Measurements from ENCODE around the gene ISL2.

The ISL2 gene

GRCh38 chr15:76299786-76300185 is 36.8 kb upstream of the ISL2 start:
- Mint-ChIP-seq H3K9me3 (peaks cover 8% of the 10 kb centered on the region), H3K4me1 (no peaks in the 10 kb centered on the region), H3K27me3 (ENCODE audit: low read depth, poor library complexity) (peaks cover 4% of the 10 kb centered on the region), H3K36me3 (ENCODE audit: low read depth) (peaks cover 16% of the 10 kb centered on the region), H3K27ac (no peak overlapping the region), H3K4me3 (no peak overlapping the region)
- TF ChIP-seq CTCF (IDR thresholded peaks at IDR 0.05): no peak
- no peak for DNase-seq

- DNase-seq: no peak
- peaks cover 46% of the 10 kb centered on the region for H3K36me3 Mint-ChIP-seq (ENCODE audit: low read depth)
- H3K4me3 Mint-ChIP-seq: no peak overlapping the region
- peaks cover 14% of the 10 kb centered on the region for H3K9me3 Mint-ChIP-seq
- peaks cover 4% of the 10 kb centered on the region for H3K27me3 Mint-ChIP-seq (ENCODE audit: low read depth, poor library complexity)
- H3K4me1 Mint-ChIP-seq: peaks cover 5% of the 10 kb centered on the region
- H3K27ac Mint-ChIP-seq: no peak overlapping the region
- no peak for TF ChIP-seq CTCF (IDR thresholded peaks at IDR 0.05)
Observed at GRCh38 chr15:76303909-76304308, 32.7 kb upstream of the ISL2 start.

GRCh38 chr15:76309601-76310330 is 26.8 kb upstream of the ISL2 start:
- Mint-ChIP-seq H3K36me3 (ENCODE audit: low read depth) (peaks cover 39% of the 10 kb centered on the region), H3K9me3 (peaks cover 8% of the 10 kb centered on the region), H3K27ac (peak overlapping the region; percentile 90), H3K27me3 (ENCODE audit: low read depth, poor library complexity) (no peaks in the 10 kb centered on the region), H3K4me3 (peak overlapping the region; percentile 89), H3K4me1 (peaks cover 40% of the 10 kb centered on the region)
- no peak for DNase-seq
- TF ChIP-seq CTCF (IDR thresholded peaks at IDR 0.05): no peak

GRCh38 chr15:76310475-76311099 is 26.0 kb upstream of the ISL2 start:
- peak; percentile 37 for DNase-seq
- Mint-ChIP-seq H3K9me3 (peaks cover 3% of the 10 kb centered on the region), H3K36me3 (ENCODE audit: low read depth) (peaks cover 31% of the 10 kb centered on the region), H3K27ac (no peak overlapping the region), H3K4me3 (peak overlapping the region; percentile 89), H3K4me1 (peaks cover 40% of the 10 kb centered on the region), H3K27me3 (ENCODE audit: low read depth, poor library complexity) (no peaks in the 10 kb centered on the region)
- TF ChIP-seq CTCF (IDR thresholded peaks at IDR 0.05): no peak

- Mint-ChIP-seq H3K4me3 (peak within 1 kb of the TSS; percentile 89), H3K9me3 (peaks cover 3% of the 10 kb centered on the region), H3K27ac (peak within 1 kb of the TSS; percentile 98), H3K36me3 (ENCODE audit: low read depth) (peaks cover 27% of the 10 kb centered on the region), H3K27me3 (ENCODE audit: low read depth, poor library complexity) (no peaks in the 10 kb centered on the region), H3K4me1 (peaks cover 40% of the 10 kb centered on the region)
- TF ChIP-seq CTCF (IDR thresholded peaks at IDR 0.05): no peak
- DNase-seq: peak; percentile 93
Observed at GRCh38 chr15:76311100-76311953, 25.2 kb upstream of the ISL2 start, which contains the start of gene ETFA. Gene ETFA, minus strand, starts transcription at chr15:76311469. Its CDS starts 81 bp downstream, at chr15:76311388.
